Activated naive CD8-positive, alpha-beta T cell treated with anti-CD3 and anti-CD28 coated beads, Interleukin-2, amount 50 U/mL, for 16 hours (primary cell): ENCODE results near the gene FBXL13.
A peak's percentile ranks its signal among the peaks of the same experiment; 100 is the strongest.
"Not testable (repeated sequence)": the region's sequence is repeated elsewhere in the genome, so short reads cannot be mapped to it uniquely, and the experiment has no call there.

Experiments used
- DNase-seq: peaks from one replicate; pipeline ENCODE4 v3.0.0-alpha.2; 2020; ENCODE audit warnings: low read depth, low spot score

The FBXL13 gene

GRCh38 chr7:103079836-103080235 lies 5.2 kb upstream of the FBXL13 start:
- no peak for DNase-seq

GRCh38 chr7:103078226-103078625 lies 3.6 kb upstream of the FBXL13 start:
- DNase-seq, result not testable (repeated sequence)

GRCh38 chr7:103077318-103077717 lies 2.7 kb upstream of the FBXL13 start:
- DNase-seq, result no peak

- DNase-seq, result no peak
Observed at GRCh38 chr7:103076764-103077163, 2.2 kb upstream of the FBXL13 start.

- DNase-seq, result peak; percentile 70
Observed at GRCh38 chr7:103075337-103075918, 832 bp upstream of the FBXL13 start.

- no peak for DNase-seq
Observed at GRCh38 chr7:103073989-103074518, 542 bp downstream of the FBXL13 start.

GRCh38 chr7:103071000-103071399 lies 3.6 kb downstream of the FBXL13 start:
- no peak for DNase-seq

GRCh38 chr7:103068414-103069403 lies 5.9 kb downstream of the FBXL13 start:
- DNase-seq, result no peak

GRCh38 chr7:103065667-103066066 lies 8.9 kb downstream of the FBXL13 start:
- DNase-seq, result no peak

GRCh38 chr7:103063895-103064294 lies 10.7 kb downstream of the FBXL13 start:
- DNase-seq, result no peak

GRCh38 chr7:103059471-103059870 lies 15.1 kb downstream of the FBXL13 start:
- no peak for DNase-seq

- no peak for DNase-seq
Observed at GRCh38 chr7:103058122-103058521, 16.5 kb downstream of the FBXL13 start.

GRCh38 chr7:103056006-103056405 lies 18.6 kb downstream of the FBXL13 start:
- DNase-seq, result not testable (repeated sequence)

- no peak for DNase-seq
Observed at GRCh38 chr7:103051519-103051918, 23.1 kb downstream of the FBXL13 start.

- no peak for DNase-seq
Observed at GRCh38 chr7:103048833-103049232, 25.8 kb downstream of the FBXL13 start.

GRCh38 chr7:103041815-103042214 lies 32.8 kb downstream of the FBXL13 start:
- DNase-seq, result not testable (repeated sequence)

- DNase-seq, result not testable (repeated sequence)
Observed at GRCh38 chr7:103037823-103038739, 36.5 kb downstream of the FBXL13 start.

- DNase-seq, result no peak
Observed at GRCh38 chr7:103037476-103037822, 37.1 kb downstream of the FBXL13 start.

GRCh38 chr7:103034318-103034717 lies 40.3 kb downstream of the FBXL13 start:
- DNase-seq, result not testable (repeated sequence)

GRCh38 chr7:103031781-103032180 lies 42.8 kb downstream of the FBXL13 start:
- no peak for DNase-seq

- no peak for DNase-seq
Observed at GRCh38 chr7:103031024-103031423, 43.6 kb downstream of the FBXL13 start.

- no peak for DNase-seq
Observed at GRCh38 chr7:103025341-103025740, 49.3 kb downstream of the FBXL13 start.
